Neural progenitor cell (in vitro differentiated cells): ENCODE measurements around the gene TDRKH. TPM values are rescaled to one million over a fixed set of nuclear protein-coding genes. Genes with fewer than 3 reads are reported as not detected.

ENCODE experiments used
- DNase-seq: peaks from one replicate; pipeline ENCODE4 v3.0.0-alpha.2; 2016; ENCODE audit warnings: low spot score
- H2AFZ ChIP-seq: fragments of 200-600 bp; sonication (generic); replicated peaks from 2 replicates; pipeline ENCODE4 v1.6.1; 2016; ENCODE audit warnings: antibody characterized with exemption
- H3F3A ChIP-seq: fragments of 200-600 bp; sonication (generic); 2 replicates; pipeline ENCODE4 v1.6.1; 2016; ENCODE audit warnings: antibody characterized with exemption, low read depth
- H3K27ac ChIP-seq: fragments of 200-600 bp; sonication (generic); 2 replicates; pipeline ENCODE4 v1.5.1; 2016; ENCODE audit warnings: mild to moderate bottlenecking
- H3K27me3 ChIP-seq: fragments of 200-600 bp; sonication (generic); 2 replicates; pipeline ENCODE4 v1.6.1; 2016; ENCODE audit warnings: mild to moderate bottlenecking, moderate library complexity
- H3K36me3 ChIP-seq: fragments of 200-600 bp; sonication (generic); 2 replicates; pipeline ENCODE4 v1.5.1; 2016
- H3K4me1 ChIP-seq: fragments of 200-600 bp; sonication (generic); 2 replicates; pipeline ENCODE4 v1.6.1; 2016; ENCODE audit warnings: mixed run types
- H3K4me2 ChIP-seq: fragments of 200-600 bp; sonication (generic); 2 replicates; pipeline ENCODE4 v1.6.1; 2016
- H3K4me3 ChIP-seq: fragments of 200-600 bp; sonication (generic); 2 replicates; pipeline ENCODE4 v1.5.1; 2016
- H3K79me2 ChIP-seq: fragments of 200-600 bp; sonication (generic); 2 replicates; pipeline ENCODE4 v1.6.1; 2016; ENCODE audit warnings: low read depth
- H3K9ac ChIP-seq: fragments of 200-600 bp; sonication (generic); 2 replicates; pipeline ENCODE4 v1.6.1; 2016
- H3K9me3 ChIP-seq: fragments of 200-600 bp; sonication (generic); 2 replicates; pipeline ENCODE4 v1.5.1; 2016; ENCODE audit warnings: low read depth
- H4K20me1 ChIP-seq: fragments of 200-600 bp; sonication (generic); 2 replicates; pipeline ENCODE4 v1.6.1; 2016; ENCODE audit warnings: low read depth
- H3K27ac Mint-ChIP-seq: 3 replicates; pipeline ENCODE4 v1.8.0; 2021; ENCODE audit warnings: mixed read lengths
- H3K27me3 Mint-ChIP-seq: 2 replicates; pipeline ENCODE4 v1.8.0; 2022; ENCODE audit warnings: low read depth, mild to moderate bottlenecking, inconsistent platforms, moderate library complexity, mixed read lengths; ENCODE audit not compliant: insufficient read depth
- H3K36me3 Mint-ChIP-seq: 3 replicates; pipeline ENCODE4 v1.8.0; 2021; ENCODE audit warnings: mixed read lengths
- H3K4me1 Mint-ChIP-seq: 3 replicates; pipeline ENCODE4 v1.8.0; 2021; ENCODE audit warnings: mixed read lengths
- H3K4me3 Mint-ChIP-seq: 3 replicates; pipeline ENCODE4 v1.8.0; 2021; ENCODE audit warnings: mild to moderate bottlenecking, moderate library complexity, mixed read lengths
- H3K9me3 Mint-ChIP-seq: 3 replicates; pipeline ENCODE4 v1.8.0; 2020; ENCODE audit warnings: mixed read lengths
- CTCF ChIP-seq: fragments of 200-600 bp; sonication (generic); IDR thresholded peaks from 2 replicates; pipeline ENCODE4 v1.5.1; 2017; ENCODE audit warnings: antibody characterized with exemption, mild to moderate bottlenecking
- EZH2 ChIP-seq: fragments of 200-600 bp; sonication (generic); IDR thresholded peaks from 2 replicates; pipeline ENCODE4 v1.6.1; 2017; ENCODE audit warnings: antibody characterized with exemption, mild to moderate bottlenecking, moderate library complexity
- EZH2phosphoT487 ChIP-seq: fragments of 200-600 bp; sonication (generic); IDR thresholded peaks from 2 replicates; pipeline ENCODE4 v1.6.1; 2017; ENCODE audit warnings: antibody characterized with exemption
- total RNA-seq: library from RNA; depleted of rRNA; stranded (reverse); fragments of >200 nt; gene quantifications from 2 replicates; pipeline ENCODE4 v1.2.3, GENCODE V29; 2015; ENCODE audit warnings: low replicate concordance

The TDRKH gene
- total RNA-seq, 1 donor from 2014 or later: 26.3 TPM

- no peaks in the 10 kb centered on the region for H4K20me1 ChIP-seq
- no peak overlapping the region for H3K4me2 ChIP-seq
- no peak overlapping the region for H3K4me3 Mint-ChIP-seq
- H3K27ac Mint-ChIP-seq: no peak overlapping the region
- H3K27me3 Mint-ChIP-seq: peaks cover 7% of the 10 kb centered on the region
- H3F3A ChIP-seq: no peaks in the 10 kb centered on the region
- H3K9ac ChIP-seq: no peak overlapping the region
- no peak for TF ChIP-seq EZH2
- no peak for TF ChIP-seq CTCF
- no peak for TF ChIP-seq EZH2phosphoT487
- H3K9me3 Mint-ChIP-seq: no peaks in the 10 kb centered on the region
- no peaks in the 10 kb centered on the region for H3K9me3 ChIP-seq
- no peak overlapping the region for H3K4me3 ChIP-seq
- no peaks in the 10 kb centered on the region for H3K79me2 ChIP-seq
- no peaks in the 10 kb centered on the region for H3K4me1 ChIP-seq
- no peak overlapping the region for H2AFZ ChIP-seq
- peaks cover 10% of the 10 kb centered on the region for H3K4me1 Mint-ChIP-seq
- no peaks in the 10 kb centered on the region for H3K36me3 Mint-ChIP-seq
- H3K27me3 ChIP-seq: no peaks in the 10 kb centered on the region
- H3K27ac ChIP-seq: no peak overlapping the region
- H3K36me3 ChIP-seq: no peaks in the 10 kb centered on the region
- DNase-seq: no peak
Observed at GRCh38 chr1:151811181-151811580, 20.9 kb upstream of the TDRKH start.

- Mint-ChIP-seq H3K9me3 (no peaks in the 10 kb centered on the region), H3K27me3 (peaks cover 7% of the 10 kb centered on the region), H3K4me3 (no peak overlapping the region), H3K4me1 (peaks cover 10% of the 10 kb centered on the region), H3K36me3 (no peaks in the 10 kb centered on the region), H3K27ac (no peak overlapping the region)
- Histone ChIP-seq H3K9me3 (no peaks in the 10 kb centered on the region), H3K27me3 (no peaks in the 10 kb centered on the region), H3K4me3 (no peak overlapping the region), H3K4me1 (no peaks in the 10 kb centered on the region), H2AFZ (no peak overlapping the region), H3K4me2 (no peak overlapping the region), H3K9ac (no peak overlapping the region), H4K20me1 (no peaks in the 10 kb centered on the region), H3F3A (no peaks in the 10 kb centered on the region), H3K36me3 (no peaks in the 10 kb centered on the region), H3K79me2 (no peaks in the 10 kb centered on the region), H3K27ac (no peak overlapping the region)
- TF ChIP-seq CTCF (no peak), EZH2 (no peak), EZH2phosphoT487 (no peak)
- no peak for DNase-seq
Observed at GRCh38 chr1:151809985-151810556, 19.8 kb upstream of the TDRKH start.

- no peak overlapping the region for H2AFZ ChIP-seq
- H3K27ac ChIP-seq: no peak overlapping the region
- H3K27ac Mint-ChIP-seq: no peak overlapping the region
- H3K9me3 ChIP-seq: no peaks in the 10 kb centered on the region
- H3K4me3 Mint-ChIP-seq: no peak overlapping the region
- H3K36me3 ChIP-seq: no peaks in the 10 kb centered on the region
- H3K27me3 Mint-ChIP-seq: peaks cover 7% of the 10 kb centered on the region
- no peaks in the 10 kb centered on the region for H3K79me2 ChIP-seq
- H3K9ac ChIP-seq: no peak overlapping the region
- no peak overlapping the region for H3K4me3 ChIP-seq
- DNase-seq: no peak
- no peaks in the 10 kb centered on the region for H3K27me3 ChIP-seq
- no peaks in the 10 kb centered on the region for H4K20me1 ChIP-seq
- no peak for TF ChIP-seq CTCF
- TF ChIP-seq EZH2: no peak
- TF ChIP-seq EZH2phosphoT487: no peak
- H3K4me1 ChIP-seq: no peaks in the 10 kb centered on the region
- H3K4me1 Mint-ChIP-seq: peaks cover 10% of the 10 kb centered on the region
- no peaks in the 10 kb centered on the region for H3F3A ChIP-seq
- no peaks in the 10 kb centered on the region for H3K36me3 Mint-ChIP-seq
- H3K9me3 Mint-ChIP-seq: no peaks in the 10 kb centered on the region
- no peak overlapping the region for H3K4me2 ChIP-seq
Observed at GRCh38 chr1:151809290-151809984, 19.1 kb upstream of the TDRKH start.
